ENCODE data around the gene LACTBL1.

Gene LACTBL1

GRCh38 chr1:22962558-22962957 lies 10.1 kb downstream of the LACTBL1 start:
- no peak for DNase-seq (ENCODE audit: low spot score)
- in situ Hi-C loops (cut with MboI; ENCODE audit: low pct_unique_long_range_greater_than_20kb, low sequenced_read_pairs, unreplicated experiment): no loop called here
- no peak for TF ChIP-seq CTCF (IDR thresholded peaks at IDR 0.05; ENCODE audit: extremely low read depth, insufficient read depth, missing control alignments)

DNA sequence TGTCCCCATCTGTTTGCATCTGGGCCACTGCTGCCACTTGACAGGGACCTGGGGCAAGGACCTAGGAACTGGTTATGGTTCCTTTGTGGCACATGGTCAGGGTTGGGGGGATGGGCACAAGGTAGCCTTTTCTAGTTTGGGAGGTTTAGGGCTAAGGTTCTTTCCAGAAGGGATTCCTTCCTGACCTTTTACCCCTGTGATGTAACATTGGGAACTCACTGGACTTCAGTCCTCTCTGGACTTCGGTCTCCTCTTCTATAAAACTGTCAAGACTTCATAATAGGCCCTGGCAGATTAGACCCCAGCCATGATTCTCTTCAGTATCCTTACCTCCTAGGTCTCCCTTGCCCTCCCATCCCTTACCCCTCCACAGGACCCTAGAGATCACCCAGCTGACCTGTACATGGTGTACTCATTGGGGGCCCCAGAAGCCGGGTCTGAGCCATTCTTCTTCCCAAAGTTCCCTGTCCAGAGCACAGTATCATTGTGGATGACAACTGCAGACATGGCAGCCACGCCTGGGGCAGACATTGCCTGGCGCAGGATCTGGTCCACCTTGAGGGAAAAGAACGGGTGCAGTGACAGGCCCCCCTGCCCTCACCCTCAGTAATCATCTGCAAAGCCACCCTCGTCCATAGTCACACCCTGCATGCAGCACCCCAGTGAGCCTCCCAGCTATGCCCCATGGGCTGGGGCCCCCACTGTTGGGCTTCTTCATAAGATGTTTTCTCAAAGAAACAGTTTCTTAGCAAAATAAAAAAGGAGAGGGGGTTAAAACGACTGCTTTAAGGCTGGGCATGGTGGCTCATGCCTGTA lies 12.9 kb downstream of the LACTBL1 start:
- in situ Hi-C loops (cut with MboI; ENCODE audit: low pct_unique_long_range_greater_than_20kb, low sequenced_read_pairs, unreplicated experiment): no loop called here
- no peak for TF ChIP-seq CTCF (IDR thresholded peaks at IDR 0.05; ENCODE audit: extremely low read depth, insufficient read depth, missing control alignments)
- no peak for DNase-seq (ENCODE audit: low spot score)

- TF ChIP-seq CTCF (IDR thresholded peaks at IDR 0.05; ENCODE audit: extremely low read depth, insufficient read depth, missing control alignments): no peak
- in situ Hi-C loops (cut with MboI; ENCODE audit: low pct_unique_long_range_greater_than_20kb, low sequenced_read_pairs, unreplicated experiment): no loop called here
- no peak for DNase-seq (ENCODE audit: low spot score)
Observed at GRCh38 chr1:22958556-22958955, 14.1 kb downstream of the LACTBL1 start.

- no peak for TF ChIP-seq CTCF (IDR thresholded peaks at IDR 0.05; ENCODE audit: extremely low read depth, insufficient read depth, missing control alignments)
- no peak for DNase-seq (ENCODE audit: low spot score)
- in situ Hi-C loops (cut with MboI; ENCODE audit: low pct_unique_long_range_greater_than_20kb, low sequenced_read_pairs, unreplicated experiment): no loop called here
Observed at GRCh38 chr1:22957066-22957465, 15.6 kb downstream of the LACTBL1 start.

- in situ Hi-C loops (cut with MboI; ENCODE audit: low pct_unique_long_range_greater_than_20kb, low sequenced_read_pairs, unreplicated experiment): no loop called here
- no peak for TF ChIP-seq CTCF (IDR thresholded peaks at IDR 0.05; ENCODE audit: extremely low read depth, insufficient read depth, missing control alignments)
- DNase-seq (ENCODE audit: low spot score): no peak
Observed at GRCh38 chr1:22955146-22955545, 17.5 kb downstream of the LACTBL1 start.

GRCh38 chr1:22953740-22954141 lies 18.9 kb downstream of the LACTBL1 start:
- DNase-seq (ENCODE audit: low spot score): no peak
- in situ Hi-C loops (cut with MboI; ENCODE audit: low pct_unique_long_range_greater_than_20kb, low sequenced_read_pairs, unreplicated experiment): no loop called here
- TF ChIP-seq CTCF (IDR thresholded peaks at IDR 0.05; ENCODE audit: extremely low read depth, insufficient read depth, missing control alignments): no peak

All from GM13977 (cell line).